HG03196 (cell line): Measurements from ENCODE around the gene WIPF1.
"Not testable (repeated sequence)": the region's sequence is repeated elsewhere in the genome, so short reads cannot be mapped to it uniquely, and the experiment has no call there.

ENCODE experiments used
- ATAC-seq: cut with Tn5 transposase; IDR thresholded peaks from one replicate; pipeline ENCODE4 v1.9.1; 2021; ENCODE audit not compliant: unreplicated experiment

WIPF1 gene

DNA sequence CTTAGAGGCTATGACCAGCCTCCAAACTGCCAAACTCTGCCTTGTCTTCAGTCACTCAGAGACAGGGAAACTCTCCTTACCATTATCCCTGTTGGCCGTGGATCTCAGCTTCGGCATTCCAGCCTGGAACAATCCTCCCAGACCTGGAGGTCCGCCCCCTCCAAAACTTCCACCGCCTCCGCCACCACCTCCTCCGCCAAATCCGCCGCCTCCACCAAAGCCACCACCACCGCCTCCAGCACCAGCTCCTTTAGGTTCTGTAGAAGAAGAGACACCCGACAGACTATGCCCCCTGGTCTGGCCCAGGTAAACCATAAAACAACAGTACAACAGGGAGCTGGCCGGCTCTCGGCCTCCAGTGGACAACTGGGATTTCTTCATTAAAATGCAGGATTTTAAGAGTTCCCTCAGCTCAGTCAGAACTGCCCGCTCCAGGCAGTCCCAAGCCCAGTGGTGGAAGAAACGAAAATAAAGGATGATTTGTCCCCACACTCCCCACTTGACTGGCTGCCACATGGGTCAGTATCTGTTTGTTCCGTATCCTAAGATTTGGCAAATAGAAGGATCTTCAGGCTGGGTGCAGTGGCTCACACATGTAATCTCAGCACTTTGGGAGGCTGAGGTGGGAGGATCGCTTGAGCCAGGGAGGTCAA is 22.4 kb downstream of the WIPF1 start:
- no peak for ATAC-seq

DNA sequence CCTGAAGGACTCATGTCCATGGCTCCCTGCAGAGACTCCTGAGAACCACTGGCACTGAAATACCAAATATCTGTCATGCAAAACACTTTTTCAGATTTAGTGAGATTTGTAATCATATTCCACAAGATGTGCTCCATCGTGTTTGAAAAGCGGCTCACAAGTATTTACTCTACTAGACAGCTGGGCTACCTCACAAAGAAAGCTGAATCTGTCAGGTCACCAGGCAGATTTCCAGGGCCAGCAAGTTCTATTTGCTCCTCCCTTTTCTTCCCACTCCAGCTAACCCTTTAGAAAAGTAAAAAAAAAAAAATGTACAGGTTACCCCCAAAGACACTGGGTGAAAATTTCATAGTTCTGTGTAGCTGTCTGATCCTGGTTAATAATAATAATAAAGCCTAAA is 22.9 kb downstream of the WIPF1 start:
- no peak for ATAC-seq

DNA sequence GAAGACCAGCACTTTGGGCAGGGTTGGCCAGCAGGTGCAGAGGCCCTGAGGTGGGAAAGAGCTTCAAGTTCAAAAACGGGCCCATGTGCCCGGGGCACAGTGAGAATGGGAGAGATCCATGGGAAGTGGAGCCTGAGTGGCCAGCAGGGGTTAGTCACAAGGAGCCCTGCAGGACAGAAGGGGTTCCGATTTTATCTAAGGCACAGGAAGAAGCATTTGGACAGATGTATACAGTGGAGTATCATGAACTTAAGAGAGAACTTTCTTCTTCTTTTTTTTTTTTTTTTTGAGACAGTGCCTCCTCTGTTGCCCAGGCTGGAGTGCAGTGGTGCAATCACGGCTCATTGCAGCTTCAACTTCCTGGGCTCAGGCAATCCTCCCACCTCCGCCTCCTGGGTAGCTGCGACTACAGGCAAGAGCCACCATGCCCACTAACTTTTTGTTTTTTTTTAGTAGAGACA is 24.0 kb downstream of the WIPF1 start:
- ATAC-seq = no peak

DNA sequence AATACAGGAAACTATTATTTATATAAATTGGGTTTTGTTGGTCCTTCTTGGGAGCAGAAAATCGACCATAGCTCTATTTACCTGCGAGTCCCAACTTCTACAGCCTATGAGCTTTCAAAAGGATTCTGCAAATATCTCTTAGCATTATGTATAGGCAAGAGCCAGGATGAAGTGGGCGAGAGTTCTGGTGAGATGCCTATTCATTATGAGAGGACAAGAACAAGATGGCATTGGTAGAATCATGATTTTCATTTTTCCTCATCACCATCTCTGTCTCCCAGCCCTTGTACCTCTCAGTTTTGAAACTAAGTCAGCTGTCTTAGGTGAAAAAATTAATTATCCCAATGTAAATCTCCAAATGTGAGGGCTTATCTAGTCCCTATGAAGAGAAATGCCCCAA is 25.0 kb downstream of the WIPF1 start:
- ATAC-seq = no peak

DNA sequence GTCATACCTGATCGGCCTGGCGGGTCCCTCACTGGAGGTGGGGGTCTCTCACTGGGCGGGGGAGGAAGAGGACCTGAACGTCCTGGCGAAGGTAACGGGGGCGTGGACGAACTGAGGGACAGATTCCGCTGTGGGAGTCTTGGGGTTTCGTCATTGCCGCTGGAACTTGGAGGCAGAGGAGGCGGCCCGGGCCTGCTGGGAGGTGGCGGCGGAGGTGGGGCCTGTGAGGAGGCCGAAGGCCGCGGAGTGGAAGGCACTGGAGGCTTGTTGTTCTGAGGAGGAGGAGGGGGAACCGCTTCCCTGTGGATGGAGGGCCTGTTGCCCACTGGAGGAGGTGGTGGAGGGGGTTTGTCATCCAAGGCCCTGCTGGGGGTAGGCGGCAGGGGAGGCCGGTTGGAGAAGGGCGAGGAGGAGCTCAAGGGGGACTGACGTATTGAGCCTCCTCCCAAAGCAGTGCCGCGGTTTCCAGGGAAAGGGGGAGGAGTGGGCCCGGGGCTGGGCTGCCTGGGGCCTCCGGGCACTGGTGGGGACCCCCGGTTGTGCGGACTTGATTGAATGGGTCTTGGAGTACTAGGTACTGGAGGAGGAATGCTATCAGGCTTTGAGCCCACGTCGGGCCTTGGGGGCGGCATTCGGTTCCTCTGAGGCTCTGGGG is 25.8 kb downstream of the WIPF1 start:
- no peak for ATAC-seq

DNA sequence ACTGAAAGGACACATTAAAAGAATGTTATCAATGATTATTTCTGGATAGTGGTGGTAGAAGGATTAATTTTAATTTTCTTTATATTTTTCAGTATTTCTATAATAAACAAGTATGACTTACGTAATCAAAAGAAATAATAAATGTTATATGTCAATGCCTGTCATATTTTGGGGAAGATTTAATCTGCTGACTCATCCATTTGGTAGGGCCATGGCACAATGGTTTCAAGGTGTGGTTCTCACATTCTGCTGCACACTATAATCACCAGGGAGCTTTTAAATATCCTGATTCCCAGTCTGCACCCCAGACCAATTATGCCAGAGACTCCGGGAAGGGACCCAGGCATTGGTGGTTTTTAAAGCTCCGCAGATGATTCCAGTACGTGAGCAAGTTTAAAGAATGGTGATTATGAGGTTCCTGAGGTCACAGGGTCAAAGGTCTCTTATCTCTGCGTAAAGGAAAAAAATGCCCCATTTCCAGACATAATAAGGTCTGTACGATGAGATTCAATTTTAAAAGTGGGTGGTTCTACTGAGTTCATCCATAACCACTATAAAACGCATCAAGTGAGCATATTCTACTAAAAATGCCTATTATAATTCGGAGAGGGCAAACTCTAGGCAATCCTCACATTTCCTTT is 27.2 kb downstream of the WIPF1 start:
- ATAC-seq = no peak

DNA sequence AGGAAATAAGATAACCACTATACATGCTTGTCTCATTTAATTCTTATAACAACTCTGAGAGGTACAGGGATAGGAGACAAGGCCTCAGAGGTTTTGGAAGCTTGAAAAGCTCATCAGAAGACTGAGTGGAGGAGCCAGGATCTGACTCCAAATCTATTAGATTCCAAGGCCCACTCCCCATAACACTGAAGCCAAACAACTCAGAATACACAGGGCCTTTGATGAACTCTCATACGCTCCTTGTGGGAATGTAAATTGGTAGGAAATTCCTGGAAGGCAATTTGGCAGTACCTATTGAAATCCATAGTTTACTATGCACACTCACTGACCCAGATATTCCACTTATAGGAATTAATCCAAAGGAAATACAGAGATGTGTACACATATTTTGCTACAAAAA is 27.9 kb downstream of the WIPF1 start:
- ATAC-seq = no peak

DNA sequence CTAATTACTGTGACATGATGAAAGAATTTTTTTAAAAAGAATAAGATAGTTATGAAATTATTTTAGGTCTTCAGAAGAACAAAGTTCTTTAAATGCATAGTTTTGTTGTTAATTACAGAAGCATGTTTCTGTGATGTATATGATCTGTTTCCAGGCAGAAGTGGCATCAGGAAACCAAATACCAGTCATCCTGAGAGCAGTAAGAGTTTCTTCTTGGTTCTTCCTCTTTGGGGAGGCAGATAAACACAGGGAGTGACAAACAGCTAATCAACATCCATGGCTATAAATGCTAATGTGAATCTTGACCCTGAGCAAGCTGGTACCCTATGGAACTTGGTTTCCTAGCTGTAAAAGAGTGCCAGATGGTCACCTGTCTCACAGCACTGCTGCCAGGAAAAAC is 29.2 kb downstream of the WIPF1 start:
- no peak for ATAC-seq

DNA sequence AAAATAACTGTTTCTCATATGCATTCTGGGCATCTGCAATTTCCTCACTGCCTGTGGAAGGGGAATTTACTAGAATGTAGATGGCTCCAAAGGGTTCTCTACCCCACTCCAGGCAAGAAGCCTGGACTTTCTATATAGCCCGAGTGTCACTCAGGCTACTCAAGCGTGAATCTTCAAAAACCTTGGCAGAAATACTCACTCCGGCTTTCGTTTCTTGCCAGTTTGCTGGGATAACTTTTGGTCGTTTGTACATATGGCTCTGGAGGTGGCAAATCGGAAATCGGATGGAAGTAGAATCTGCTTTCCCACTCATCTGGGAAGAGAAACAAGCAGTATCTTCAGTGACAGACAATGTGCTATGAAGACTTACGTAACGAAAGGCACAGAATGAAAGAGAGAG is 30.7 kb downstream of the WIPF1 start:
- ATAC-seq = no peak

DNA sequence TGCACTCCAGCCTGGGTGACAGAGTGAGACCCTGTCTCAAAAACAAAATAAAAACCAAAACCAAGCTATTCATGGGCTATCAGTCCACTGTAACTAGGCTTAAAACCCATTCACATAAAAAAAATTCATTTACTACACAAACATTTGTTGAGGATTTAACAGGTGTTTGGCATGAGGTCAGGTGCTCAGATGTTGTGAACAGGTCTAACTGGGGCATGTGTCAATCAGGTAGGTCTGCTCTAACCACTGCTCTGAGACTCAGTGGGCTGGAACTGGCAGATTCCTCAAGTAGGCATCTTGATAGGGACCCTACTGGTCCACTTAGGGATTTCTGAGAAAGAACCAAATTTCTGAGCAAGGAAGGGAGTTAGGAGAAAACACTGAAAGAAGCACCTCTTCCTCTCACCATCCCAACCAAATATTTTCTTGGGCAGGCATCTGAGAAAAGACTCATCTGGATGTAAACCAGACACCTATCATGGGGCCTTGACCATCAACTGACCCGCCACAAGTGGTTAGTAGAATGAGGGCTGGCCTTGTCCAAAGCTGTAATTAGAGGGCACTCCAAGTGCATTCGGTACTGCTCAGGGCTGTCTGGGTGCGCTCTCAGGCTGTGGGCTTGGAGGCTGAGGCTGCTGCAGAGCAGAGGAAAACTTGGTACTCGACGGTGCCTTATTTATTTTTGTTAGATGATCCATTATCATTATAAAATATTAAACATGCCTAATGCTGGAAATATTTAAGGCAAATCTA is 33.9 kb downstream of the WIPF1 start:
- no peak for ATAC-seq

DNA sequence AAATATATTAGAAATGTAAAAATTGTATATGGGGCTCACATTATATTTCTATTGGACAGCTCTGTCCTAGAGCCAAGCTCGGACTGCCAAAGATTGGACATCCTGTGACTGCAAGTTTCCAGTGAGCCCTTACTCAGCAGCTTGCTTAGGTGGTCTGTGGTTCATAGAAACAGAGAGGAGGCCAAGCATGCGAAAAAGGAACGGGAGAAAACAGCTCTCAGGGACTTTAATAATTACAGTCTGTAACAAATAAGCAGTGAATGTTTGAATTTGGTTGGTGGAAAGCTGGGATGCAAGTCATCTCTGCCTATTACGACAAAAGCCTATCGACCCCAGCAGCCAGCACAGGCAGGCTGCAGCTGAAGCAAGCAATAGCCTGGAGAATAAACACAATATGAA is 35.6 kb downstream of the WIPF1 start:
- no peak for ATAC-seq

DNA sequence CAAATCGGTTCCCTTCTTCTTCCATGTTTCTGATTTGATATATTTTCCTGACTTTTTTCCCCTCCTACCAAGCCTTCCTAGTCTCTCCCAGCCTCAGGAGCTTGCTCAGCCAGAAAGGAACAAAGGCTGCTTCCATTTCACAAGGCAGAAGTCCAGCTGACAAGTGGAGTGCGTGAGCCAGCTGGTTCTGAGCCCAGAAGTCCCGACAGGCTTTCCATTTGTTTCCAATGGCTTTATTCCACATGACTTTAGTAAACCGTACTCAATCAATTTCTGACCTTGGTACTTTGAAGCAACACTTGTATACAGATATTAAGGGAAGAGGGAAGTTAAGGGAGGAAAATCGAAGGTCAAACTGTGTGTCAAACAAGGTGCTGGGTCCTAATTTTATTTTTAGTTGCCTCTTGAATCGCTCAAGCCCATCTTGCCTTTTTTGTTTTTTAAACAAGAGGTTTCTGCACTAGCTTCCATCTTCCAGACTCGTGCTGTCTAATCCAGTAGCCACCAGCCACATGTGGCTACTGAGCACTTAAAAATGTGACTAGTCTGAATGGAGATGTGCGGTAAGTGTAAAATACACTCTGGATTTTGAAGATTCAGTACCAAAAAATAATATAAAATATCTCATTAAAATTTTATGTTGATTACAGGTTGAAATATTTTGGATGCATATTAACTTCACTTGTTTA is 36.2 kb downstream of the WIPF1 start:
- no peak for ATAC-seq

DNA sequence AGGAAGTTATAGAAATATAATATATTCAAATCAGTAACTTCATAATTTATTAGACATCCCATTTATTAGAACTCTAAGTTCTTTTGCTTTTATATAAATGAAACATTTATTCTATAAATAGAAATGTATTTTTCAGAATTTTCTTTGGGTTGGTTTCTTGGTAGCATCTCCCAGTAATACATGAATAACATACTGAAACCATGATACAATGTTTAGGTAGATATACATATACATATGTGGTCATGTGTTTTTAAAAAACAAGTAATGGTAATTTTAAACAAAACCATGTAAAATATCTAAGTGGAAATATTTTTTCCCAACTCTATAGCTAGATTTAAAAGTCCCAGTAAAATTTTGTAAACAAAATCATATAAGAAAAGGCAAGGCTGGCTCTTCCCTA is 36.9 kb downstream of the WIPF1 start:
- ATAC-seq = no peak

DNA sequence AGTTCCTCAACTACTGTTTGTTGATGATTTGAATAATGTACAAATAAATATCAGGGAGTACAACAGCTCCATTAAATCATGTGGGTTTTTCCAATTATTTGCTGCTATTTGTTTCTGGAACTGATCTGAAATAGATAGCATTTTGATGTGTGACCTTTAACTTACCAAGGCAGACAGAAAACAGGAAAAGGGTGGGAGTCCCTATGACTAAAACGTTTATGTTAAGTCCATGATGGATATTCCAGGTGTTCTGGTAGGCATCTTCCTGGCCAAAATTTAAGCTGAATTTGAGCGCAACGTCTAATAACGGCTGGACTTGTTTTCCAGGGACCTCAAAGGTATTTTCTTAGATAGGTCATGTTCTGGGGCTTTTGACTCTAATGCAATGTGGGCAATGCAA is 41.6 kb downstream of the WIPF1 start:
- ATAC-seq = no peak

DNA sequence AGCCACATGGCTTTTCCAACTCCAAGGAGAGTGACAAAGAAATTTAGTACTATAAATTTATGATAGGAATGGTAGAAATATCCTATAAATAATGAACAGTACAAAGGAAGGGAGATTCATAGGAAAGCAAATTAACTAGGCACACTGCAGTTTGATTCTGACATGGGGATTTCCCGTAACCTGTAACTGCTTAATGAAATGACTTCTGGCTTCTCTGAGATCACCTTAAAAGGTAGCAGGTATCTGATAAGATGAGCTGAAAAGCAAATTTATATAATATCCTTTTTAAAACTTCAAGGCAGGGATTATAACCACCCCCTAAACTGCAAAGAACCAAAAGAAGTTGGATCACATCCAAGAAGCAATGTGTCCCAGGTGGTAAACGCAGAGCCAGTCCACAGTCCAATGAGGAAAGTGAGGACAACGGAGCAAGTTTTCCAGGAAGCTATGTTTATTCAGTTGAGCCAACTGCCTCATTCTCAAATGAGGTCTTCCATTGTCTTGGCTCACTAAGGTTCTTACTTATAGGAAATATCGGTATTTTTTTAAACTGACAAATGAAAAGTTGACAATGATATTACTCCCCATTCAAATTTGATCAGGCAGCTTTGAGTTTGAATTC is 43.0 kb downstream of the WIPF1 start:
- no peak for ATAC-seq

DNA sequence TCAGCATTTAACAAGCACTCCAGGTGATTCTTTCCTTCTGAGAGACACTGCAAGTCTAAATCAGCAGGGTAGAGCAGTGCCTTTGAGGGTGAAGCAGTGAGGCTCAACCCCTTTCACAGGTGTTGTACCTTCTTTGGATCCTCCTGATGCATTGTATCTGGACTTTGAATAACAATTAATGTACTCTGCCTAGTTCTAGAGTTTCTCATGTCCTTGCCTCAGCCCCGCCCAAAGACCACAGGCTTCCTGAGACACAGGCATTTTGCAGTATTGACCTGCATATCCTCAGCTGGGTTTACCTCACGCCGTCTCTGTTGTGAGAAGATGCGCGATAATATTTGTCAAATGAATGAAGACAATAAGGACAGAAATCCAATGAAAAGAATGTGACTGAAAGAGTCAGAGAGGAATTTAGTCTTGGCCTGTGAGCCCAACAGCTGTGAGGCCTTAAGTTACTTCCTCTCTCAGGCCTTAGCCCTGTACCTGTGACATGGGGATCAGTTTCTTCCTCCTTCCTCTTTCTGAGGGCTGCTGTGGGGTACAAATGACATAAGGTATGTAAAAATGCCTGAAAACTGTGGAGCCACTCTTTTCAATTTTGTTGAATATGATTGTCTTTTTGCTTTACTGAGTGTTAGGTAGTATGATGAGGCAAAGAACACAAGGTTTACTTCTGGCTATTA is 43.7 kb downstream of the WIPF1 start:
- ATAC-seq = no peak

DNA sequence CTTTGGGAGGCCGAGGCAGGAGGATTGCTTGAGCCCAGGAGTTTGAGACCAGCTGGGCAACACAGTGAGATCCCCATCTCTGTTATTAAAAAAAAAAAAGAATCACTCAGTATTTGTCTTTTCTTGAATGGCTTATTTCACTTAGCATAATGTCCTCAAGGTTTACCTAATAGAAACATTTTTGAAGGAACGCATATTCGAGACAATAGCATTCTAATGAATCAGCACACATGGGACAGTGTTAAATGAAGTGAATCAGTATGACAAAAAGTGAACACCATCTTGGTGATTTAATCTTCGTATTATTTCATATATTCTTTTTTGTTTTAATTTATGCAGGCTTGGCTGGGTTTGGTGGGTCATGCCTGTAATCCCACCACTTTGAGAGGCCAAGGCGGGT is 44.7 kb downstream of the WIPF1 start:
- ATAC-seq = no peak

DNA sequence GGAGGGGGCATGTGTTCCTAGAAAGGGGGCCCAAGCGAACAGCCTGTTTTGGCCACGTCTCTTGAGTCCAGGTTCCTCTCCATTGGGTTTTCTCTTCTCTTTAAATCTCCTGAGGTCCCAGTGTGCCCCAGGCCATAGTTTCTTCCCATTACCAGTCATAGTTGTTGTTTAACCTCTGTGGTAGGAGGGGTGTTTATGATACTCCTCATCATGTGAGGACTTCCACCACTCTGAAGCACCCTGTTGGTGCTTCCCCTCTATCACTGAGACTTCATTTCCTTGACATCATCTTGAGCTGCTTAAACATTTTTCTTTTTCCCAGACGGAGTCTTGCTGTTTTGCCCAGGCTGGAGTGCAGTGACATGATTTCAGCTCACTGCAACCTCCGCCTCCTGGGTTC is 45.9 kb downstream of the WIPF1 start:
- no peak for ATAC-seq

DNA sequence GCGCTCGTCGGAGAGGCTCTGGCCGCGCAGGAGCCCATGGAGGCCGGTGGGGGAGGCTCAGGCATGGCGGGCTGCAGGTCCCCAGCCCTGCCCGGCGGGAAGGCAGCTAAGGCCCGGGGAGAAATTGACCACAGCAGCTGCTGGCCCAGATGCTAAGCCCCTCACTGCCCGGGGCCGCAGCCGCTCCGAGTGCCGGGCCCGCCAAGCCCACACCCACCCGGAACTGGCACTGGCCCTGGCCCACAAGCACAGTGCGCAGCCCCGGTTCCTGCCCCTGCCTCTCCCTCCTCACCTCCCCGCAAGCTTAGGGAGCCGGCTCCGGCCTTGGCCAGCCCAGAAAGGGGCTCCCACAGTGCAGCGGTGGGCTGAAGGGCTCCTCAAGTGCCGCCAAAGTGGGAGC is 49.0 kb downstream of the WIPF1 start:
- ATAC-seq = not testable (repeated sequence)

DNA sequence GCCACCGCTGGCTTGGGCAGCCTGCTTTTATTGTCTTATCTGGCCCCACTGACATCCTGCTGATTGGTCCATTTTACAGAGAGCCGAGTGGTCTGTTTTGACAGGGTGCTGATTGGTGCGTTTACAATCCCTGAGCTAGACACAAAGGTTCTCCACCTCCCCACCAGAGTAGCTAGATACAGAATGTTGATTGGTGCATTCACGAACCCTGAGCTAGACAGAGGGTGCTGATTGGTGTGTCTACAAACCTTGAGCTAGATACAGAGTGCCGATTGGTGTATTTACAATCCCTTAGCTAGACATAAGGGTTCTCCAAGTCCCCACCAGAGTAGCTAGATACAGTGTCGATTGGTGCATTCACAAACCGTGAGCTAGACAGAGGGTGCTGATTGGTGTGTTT is 49.6 kb downstream of the WIPF1 start:
- not testable (repeated sequence) for ATAC-seq
